ENCODE data around the gene NEK4. TPM values are rescaled to one million over a fixed set of nuclear protein-coding genes. Genes with fewer than 3 reads are reported as not detected.

NEK4 gene
- total RNA-seq, 1 donor from 2014 or later = 30.3 TPM

- Mint-ChIP-seq H3K4me3 (peak overlapping the region; percentile 94), H3K27me3 (no peaks in the 10 kb centered on the region), H3K36me3 (ENCODE audit: low read depth) (peaks cover 22% of the 10 kb centered on the region), H3K4me1 (peaks cover 22% of the 10 kb centered on the region), H3K9me3 (no peaks in the 10 kb centered on the region), H3K27ac (peak overlapping the region; percentile 86)
- DNase-seq = peak; percentile 69
- intact Hi-C loops (cut with micrococcal nuclease) = loop anchor here (1.0 to 10.0 kb wide), 3 partner anchors 19 to 340 kb away; partner anchors contain the start of genes GNL3, SFMBT1 and STIMATE
Observed at GRCh38 chr3:52704611-52705437, 65.9 kb downstream of the NEK4 start.

- intact Hi-C loops (cut with micrococcal nuclease) = loop anchor here (10.0 kb wide), 2 partner anchors 191 to 341 kb away; partner anchors contain the start of genes SFMBT1 and STIMATE
- H3K4me3 Mint-ChIP-seq = peak overlapping the region; percentile 1
Observed at GRCh38 chr3:52703341-52703740, 67.4 kb downstream of the NEK4 start.

GRCh38 chr3:52697632-52697965 is 73.1 kb downstream of the NEK4 start:
- Mint-ChIP-seq H3K27me3 (no peaks in the 10 kb centered on the region), H3K27ac (peak overlapping the region; percentile 60)

More at GRCh38 chr3:52703341-52703740, 67.4 kb downstream of the NEK4 start:
- Mint-ChIP-seq H3K4me1 (peaks cover 22% of the 10 kb centered on the region), H3K36me3 (ENCODE audit: low read depth) (peaks cover 19% of the 10 kb centered on the region), H3K27me3 (no peaks in the 10 kb centered on the region), H3K9me3 (no peaks in the 10 kb centered on the region), H3K27ac (no peak overlapping the region)
- DNase-seq = no peak

GRCh38 chr3:52696830-52697631 is 73.7 kb downstream of the NEK4 start:
- Mint-ChIP-seq H3K36me3 (ENCODE audit: low read depth) (peaks cover 51% of the 10 kb centered on the region), H3K4me1 (peaks cover 10% of the 10 kb centered on the region), H3K27ac (peak overlapping the region; percentile 60), H3K27me3 (no peaks in the 10 kb centered on the region), H3K9me3 (no peaks in the 10 kb centered on the region), H3K4me3 (no peak overlapping the region)
- DNase-seq = no peak
- intact Hi-C loops (cut with micrococcal nuclease) = no loop called here

More at GRCh38 chr3:52697632-52697965, 73.1 kb downstream of the NEK4 start:
- Mint-ChIP-seq H3K4me1 (peaks cover 10% of the 10 kb centered on the region), H3K36me3 (ENCODE audit: low read depth) (peaks cover 49% of the 10 kb centered on the region), H3K9me3 (no peaks in the 10 kb centered on the region), H3K4me3 (no peak overlapping the region)
- DNase-seq = no peak
- intact Hi-C loops (cut with micrococcal nuclease) = no loop called here

GRCh38 chr3:52695798-52696671 is 74.7 kb downstream of the NEK4 start:
- Mint-ChIP-seq H3K27ac (no peak overlapping the region), H3K27me3 (no peaks in the 10 kb centered on the region), H3K4me1 (peaks cover 10% of the 10 kb centered on the region), H3K36me3 (ENCODE audit: low read depth) (peaks cover 60% of the 10 kb centered on the region), H3K9me3 (no peaks in the 10 kb centered on the region), H3K4me3 (no peak overlapping the region)
- intact Hi-C loops (cut with micrococcal nuclease) = no loop called here
- no peak for DNase-seq

- peaks cover 73% of the 10 kb centered on the region for H3K36me3 Mint-ChIP-seq (ENCODE audit: low read depth)
- H3K4me3 Mint-ChIP-seq = no peak overlapping the region
- H3K27ac Mint-ChIP-seq = no peak overlapping the region
- intact Hi-C loops (cut with micrococcal nuclease) = no loop called here
- no peaks in the 10 kb centered on the region for H3K27me3 Mint-ChIP-seq
- no peak for DNase-seq
- no peaks in the 10 kb centered on the region for H3K9me3 Mint-ChIP-seq
- peaks cover 17% of the 10 kb centered on the region for H3K4me1 Mint-ChIP-seq
Observed at GRCh38 chr3:52694528-52695189, 76.1 kb downstream of the NEK4 start.

- Mint-ChIP-seq H3K9me3 (no peaks in the 10 kb centered on the region), H3K4me1 (peaks cover 30% of the 10 kb centered on the region), H3K4me3 (no peak overlapping the region), H3K36me3 (ENCODE audit: low read depth) (peaks cover 85% of the 10 kb centered on the region), H3K27me3 (no peaks in the 10 kb centered on the region), H3K27ac (peak overlapping the region; percentile 68)
- DNase-seq = no peak
- intact Hi-C loops (cut with micrococcal nuclease) = no loop called here
Observed at GRCh38 chr3:52693071-52693470, 77.7 kb downstream of the NEK4 start.

- peaks cover 36% of the 10 kb centered on the region for H3K4me1 Mint-ChIP-seq
- intact Hi-C loops (cut with micrococcal nuclease) = no loop called here
- no peak for DNase-seq
- peaks cover 1% of the 10 kb centered on the region for H3K27me3 Mint-ChIP-seq
- peak overlapping the region; percentile 49 for H3K27ac Mint-ChIP-seq
- peaks cover 94% of the 10 kb centered on the region for H3K36me3 Mint-ChIP-seq (ENCODE audit: low read depth)
- H3K9me3 Mint-ChIP-seq = no peaks in the 10 kb centered on the region
- peak overlapping the region; percentile 55 for H3K4me3 Mint-ChIP-seq
Observed at GRCh38 chr3:52690560-52690959, 80.2 kb downstream of the NEK4 start.

GRCh38 chr3:52689151-52689550 is 81.6 kb downstream of the NEK4 start:
- Mint-ChIP-seq H3K27ac (peak overlapping the region; percentile 74), H3K27me3 (peaks cover 1% of the 10 kb centered on the region), H3K4me3 (peak overlapping the region; percentile 46), H3K4me1 (peaks cover 41% of the 10 kb centered on the region), H3K36me3 (ENCODE audit: low read depth) (peaks cover 83% of the 10 kb centered on the region), H3K9me3 (no peaks in the 10 kb centered on the region)
- DNase-seq = no peak
- intact Hi-C loops (cut with micrococcal nuclease) = loop anchor here (5.0 to 10.0 kb wide), 3 partner anchors 83 to 414 kb away; partner anchors contain the start of genes NEK4, NISCH, TNNC1 and WDR82

- Mint-ChIP-seq H3K27ac (peak overlapping the region; percentile 50), H3K4me1 (peaks cover 41% of the 10 kb centered on the region), H3K4me3 (peak overlapping the region; percentile 46), H3K36me3 (ENCODE audit: low read depth) (peaks cover 74% of the 10 kb centered on the region), H3K9me3 (no peaks in the 10 kb centered on the region), H3K27me3 (peaks cover 1% of the 10 kb centered on the region)
- intact Hi-C loops (cut with micrococcal nuclease) = loop anchor here (5.0 to 10.0 kb wide), 3 partner anchors 84 to 413 kb away; partner anchors contain the start of genes NEK4, NISCH, TNNC1 and WDR82
- DNase-seq = no peak
Observed at GRCh38 chr3:52688266-52688665, 82.5 kb downstream of the NEK4 start.

- Mint-ChIP-seq H3K27me3 (peaks cover 1% of the 10 kb centered on the region), H3K36me3 (ENCODE audit: low read depth) (peaks cover 66% of the 10 kb centered on the region), H3K9me3 (no peaks in the 10 kb centered on the region), H3K4me3 (peak within 1 kb of the TSS; percentile 96), H3K4me1 (peaks cover 57% of the 10 kb centered on the region), H3K27ac (peak within 1 kb of the TSS; percentile 99)
- intact Hi-C loops (cut with micrococcal nuclease) = loop anchor here (1.0 to 10.0 kb wide), 5 partner anchors 19 to 411 kb away; partner anchors contain the start of genes GLT8D1, NEK4, NISCH and TNNC1
- DNase-seq = peak; percentile 98
Observed at GRCh38 chr3:52685709-52686691, 84.7 kb downstream of the NEK4 start, which contains the start of the genes GNL3 and PBRM1. Gene GNL3, plus strand, starts transcription at chr3:52686032. Its CDS starts 61 bp downstream, at chr3:52686093. Gene PBRM1, minus strand, starts transcription at chr3:52685913.
